B cell (primary cell): ENCODE data around the gene TGFBR3. TPM values are rescaled to one million over a fixed set of nuclear protein-coding genes. Genes with fewer than 3 reads are reported as not detected.

Source experiments
- ATAC-seq: fragments of 200-7000 bp; cut with Tn5 transposase; one replicate; pipeline ENCODE4 v1.10.0; 2021; ENCODE audit warnings: low read depth, mild to moderate bottlenecking, moderate number of reproducible peaks, moderate library complexity
- CTCF ChIA-PET: fragments of 350-600 bp; sonication (Branson Sonifier 250); formaldehyde crosslinking; loops from one replicate; lab custom pipeline; 2021; ENCODE audit warnings: antibody characterized with exemption, inconsistent platforms; lab: Charles Lee
- POLR2A ChIA-PET: fragments of 350-600 bp; sonication (Branson Sonifier 250); formaldehyde crosslinking; loops from one replicate; lab custom pipeline; 2021; ENCODE audit warnings: antibody characterized with exemption; lab: Charles Lee
- DNase-seq: peaks from one replicate; pipeline ENCODE4 v3.0.0; 2013
- H2AFZ ChIP-seq: 2 replicates; pipeline ENCODE4 v1.6.1; 2012; ENCODE audit warnings: mild to moderate bottlenecking, low read depth, low read length; ENCODE audit not compliant: insufficient read depth, poor library complexity, severe bottlenecking
- H3K27ac ChIP-seq, 2 donors: 1 replicate in 1 of 2; 2 replicates in 1 of 2; pipeline ENCODE4 v1.5.1; 2012 to 2013; ENCODE audit warnings: low read length in 2 of 2, mild to moderate bottlenecking in 2 of 2, moderate library complexity in 1 of 2
- H3K27me3 ChIP-seq, 4 experiments: fragments of 200-600 bp in 1 of 4; sonication (generic) in 1 of 4; replicated peaks in 1 of 4; 1 replicate in 2 of 4; 2 replicates in 2 of 4; pipeline versions ENCODE4 v1.6.1 to v1.7.0; 2013 to 2016; ENCODE audit warnings: low read length in 3 of 4, mild to moderate bottlenecking in 2 of 4, mixed read lengths in 1 of 4, moderate library complexity in 1 of 4; ENCODE audit not compliant: insufficient read depth in 4 of 4, control insufficient read depth in 3 of 4; ENCODE audit errors: control extremely low read depth in 1 of 4
- H3K36me3 ChIP-seq, 2 experiments: replicated peaks in 1 of 2; 1 replicate in 1 of 2; 2 replicates in 1 of 2; pipeline versions ENCODE4 v1.6.1 to v1.7.1; 2013; ENCODE audit warnings: low read length in 1 of 2; ENCODE audit not compliant: insufficient read depth in 2 of 2, control insufficient read depth in 1 of 2; ENCODE audit errors: control extremely low read depth in 1 of 2, extremely low read depth in 1 of 2
- H3K4me1 ChIP-seq, 2 donors: fragments of 200-600 bp in 1 of 2; sonication (generic) in 1 of 2; 1 replicate in 1 of 2; 2 replicates in 1 of 2; pipeline versions ENCODE4 v1.5.1 to v1.6.1; 2013 to 2017; ENCODE audit warnings: low read length in 2 of 2; ENCODE audit not compliant: control insufficient read depth in 2 of 2, insufficient read depth in 2 of 2
- H3K4me2 ChIP-seq: replicated peaks from 2 replicates; pipeline ENCODE3; 2012; ENCODE audit warnings: mild to moderate bottlenecking, low read depth, low read length; ENCODE audit not compliant: poor library complexity, severe bottlenecking
- H3K4me3 ChIP-seq, 5 experiments: fragments of 200-600 bp in 1 of 5; sonication (generic) in 1 of 5; 1 replicate in 3 of 5; 2 replicates in 2 of 5; pipeline versions ENCODE4 v1.5.1 to v1.7.0; 2011 to 2016; ENCODE audit warnings: low read length in 4 of 5, mild to moderate bottlenecking in 4 of 5, low read depth in 2 of 5, control low read depth in 1 of 5, moderate library complexity in 1 of 5; ENCODE audit not compliant: insufficient read depth in 1 of 5; ENCODE audit errors: control extremely low read depth in 1 of 5, extremely low read depth in 1 of 5
- H3K79me2 ChIP-seq: fragments of 200-600 bp; sonication (generic); one replicate; pipeline ENCODE4 v1.6.0; 2016; ENCODE audit warnings: low read length; ENCODE audit not compliant: control insufficient read depth, insufficient read depth
- H3K9ac ChIP-seq: fragments of 200-600 bp; sonication (generic); 2 replicates; pipeline ENCODE4 v1.6.1; 2017; ENCODE audit warnings: mild to moderate bottlenecking, low read length, moderate library complexity
- H3K9me3 ChIP-seq, 3 donors: one replicate each; pipeline versions ENCODE4 v1.6.1 to v1.7.1; 2013; ENCODE audit warnings: low read length in 2 of 3; ENCODE audit not compliant: control insufficient read depth in 2 of 3, insufficient read depth in 1 of 3; ENCODE audit errors: control extremely low read depth in 1 of 3
- H4K20me1 ChIP-seq: 2 replicates; pipeline ENCODE4 v1.6.0; 2012; ENCODE audit warnings: mild to moderate bottlenecking, low read length; ENCODE audit not compliant: insufficient read depth, control insufficient read depth, poor library complexity, severe bottlenecking
- H3K27ac Mint-ChIP-seq: one replicate; pipeline ENCODE4 v1.8.0; 2021; ENCODE audit warnings: mixed read lengths
- H3K27me3 Mint-ChIP-seq: one replicate; pipeline ENCODE4 v1.8.0; 2021; ENCODE audit warnings: mixed read lengths
- H3K4me1 Mint-ChIP-seq: one replicate; pipeline ENCODE4 v1.8.0; 2021; ENCODE audit warnings: mixed read lengths
- H3K4me3 Mint-ChIP-seq: one replicate; pipeline ENCODE4 v1.8.0; 2021; ENCODE audit warnings: mixed read lengths
- H3K9me3 Mint-ChIP-seq: one replicate; pipeline ENCODE4 v1.8.0; 2022; ENCODE audit warnings: mixed read lengths; ENCODE audit not compliant: insufficient read depth
- EZH2 ChIP-seq: IDR thresholded peaks from 2 replicates; pipeline ENCODE4 v1.6.1; 2012; ENCODE audit warnings: borderline replicate concordance, low read depth, mild to moderate bottlenecking, moderate library complexity, low read length; ENCODE audit not compliant: insufficient read depth, poor library complexity, severe bottlenecking
- WGBS: methylation state at CpG from one replicate; pipeline ENCODE4 v1.1.5; 2013; ENCODE audit warnings: missing lambda C conversion rate; ENCODE audit not compliant: insufficient coverage; 5-methylcytosine and 5-hydroxymethylcytosine counted together
- intact Hi-C: fragments of 100-400 bp; cut with micrococcal nuclease; formaldehyde crosslinking; loops from one replicate; pipeline ENCODE4 v1.10.0; 2022
- polyA plus RNA-seq: library from polyadenylated mRNA; depleted of rRNA; stranded (reverse); fragments of >200 nt; gene quantifications from 2 replicates; pipeline ENCODE4 v1.2.3, GENCODE V29; 2012
- total RNA-seq, 2 donors: library from RNA; stranded (reverse); fragments of 120-200 nt in 1 of 2; gene quantifications; 1 replicate in 1 of 2; 2 replicates in 1 of 2; pipeline versions ENCODE4 v1.2.3 to v1.2.4, GENCODE V29; 2013 to 2022
- TF ChIP-seq, protein P1 (sequence below): fragments of 200-600 bp; IDR thresholded peaks from one replicate; pipeline ENCODE4 v1.8.0; 2022; ENCODE audit warnings: antibody characterized with exemption, mild to moderate bottlenecking

The TGFBR3 gene
- total and polyA plus RNA-seq, 2 donors (not counting 1 experiment from before 2014, with no cell fraction given): 0.10 to 0.12 TPM

DNA sequence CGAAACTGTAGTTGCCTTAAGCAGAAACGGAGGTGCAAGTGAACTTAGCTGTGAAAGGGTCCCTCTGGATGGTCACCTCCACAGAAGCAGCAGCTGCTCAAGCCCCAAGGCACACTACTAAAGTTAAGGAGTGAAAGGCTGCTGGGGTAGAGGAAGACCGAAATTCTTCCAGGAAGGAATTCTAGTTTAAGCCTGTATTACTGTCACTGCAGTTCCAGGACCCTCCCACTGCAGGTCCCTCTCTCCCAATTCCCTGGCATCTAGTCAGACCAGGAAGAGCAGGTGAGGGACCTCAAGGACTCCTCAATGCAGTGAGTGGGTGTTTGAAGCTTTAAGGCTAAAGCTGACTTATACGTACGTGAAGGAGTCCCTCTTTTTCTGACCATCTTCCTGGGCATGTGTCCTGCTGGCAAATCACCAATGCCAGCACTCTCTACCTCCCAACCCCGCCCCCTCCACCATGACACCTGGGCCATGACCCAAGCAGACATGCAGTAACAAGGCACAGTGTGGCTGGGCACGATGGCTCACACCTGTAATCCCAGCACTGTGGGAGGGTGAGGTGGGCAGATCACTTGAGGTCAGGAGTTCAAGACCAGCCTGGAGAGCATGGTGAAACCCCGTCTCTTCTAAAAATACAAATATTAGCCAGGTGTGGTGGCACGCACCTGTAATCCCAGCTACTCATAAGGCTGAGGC, 57.2 kb downstream of the TGFBR3 start:
- Histone ChIP-seq H3K4me1 (no peaks in the 10 kb centered on the region), H3K4me3 (no peak overlapping the region), H3K9me3 (no peaks in the 10 kb centered on the region), H3K4me2 (no peak overlapping the region), H3K9ac (no peak overlapping the region), H3K27me3 (no peaks in the 10 kb centered on the region), H3K79me2 (no peaks in the 10 kb centered on the region), H3K27ac (no peak overlapping the region), H2AFZ (no peak overlapping the region), H3K36me3 (no peaks in the 10 kb centered on the region), H4K20me1 (no peaks in the 10 kb centered on the region)
- ChIA-PET CTCF (no interaction called here), POLR2A (no interaction called here)
- Mint-ChIP-seq H3K27ac (no peak overlapping the region), H3K4me3 (no peak overlapping the region), H3K9me3 (no peaks in the 10 kb centered on the region), H3K4me1 (no peaks in the 10 kb centered on the region), H3K27me3 (peaks cover 4% of the 10 kb centered on the region)
- 88% methylated on average over 5 of the region's 9 CpGs for whole genome bisulfite sequencing
- ATAC-seq: no peak
- DNase-seq: no peak
- intact Hi-C loops: no loop called here
- TF ChIP-seq EZH2: no peak

DNA sequence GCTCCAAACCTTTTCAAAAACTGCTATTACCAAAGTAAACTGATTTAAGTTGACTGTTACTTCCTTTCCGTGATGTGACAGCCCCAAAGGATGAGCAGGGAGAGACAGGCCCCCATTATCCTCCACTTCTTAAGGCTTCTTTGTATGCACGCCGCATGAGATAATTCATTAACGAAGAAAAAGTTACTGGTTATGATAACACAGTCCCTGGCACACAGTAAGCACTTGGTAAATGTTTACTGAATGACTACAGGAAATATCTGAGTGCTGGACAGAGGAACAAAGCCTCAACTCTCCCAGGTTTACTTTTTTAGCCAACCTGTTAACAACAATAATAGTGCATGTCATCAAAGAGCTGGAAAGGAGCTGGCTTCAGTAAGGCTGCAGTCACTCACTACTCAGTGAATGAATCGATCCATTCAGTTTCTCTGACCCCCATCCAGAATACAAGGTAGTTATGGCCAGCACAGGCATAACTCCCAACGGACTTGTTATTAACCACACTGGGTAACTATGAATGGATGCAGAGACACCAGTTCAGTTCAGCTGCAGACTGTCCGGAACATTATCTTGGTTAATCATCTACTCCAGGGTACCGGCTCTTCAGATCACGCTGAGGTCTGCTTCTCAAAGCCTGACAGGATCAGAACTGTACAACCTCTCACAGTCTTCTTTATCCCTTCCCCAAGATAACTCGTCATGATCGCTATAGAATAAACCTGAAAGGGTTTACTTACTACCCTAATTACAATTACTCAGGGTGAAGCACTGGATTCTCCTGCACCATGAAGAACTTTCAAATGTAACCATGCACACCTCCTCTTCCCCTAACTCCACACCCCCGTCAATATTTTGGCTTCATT, 58.3 kb downstream of the TGFBR3 start:
- Histone ChIP-seq H3K4me1 (no peaks in the 10 kb centered on the region), H3K79me2 (no peaks in the 10 kb centered on the region), H3K27ac (no peak overlapping the region), H3K9ac (no peak overlapping the region), H3K4me2 (no peak overlapping the region), H3K4me3 (no peak overlapping the region), H3K27me3 (no peaks in the 10 kb centered on the region), H4K20me1 (no peaks in the 10 kb centered on the region), H3K9me3 (no peaks in the 10 kb centered on the region), H2AFZ (no peak overlapping the region), H3K36me3 (no peaks in the 10 kb centered on the region)
- intact Hi-C loops: no loop called here
- ChIA-PET POLR2A (no interaction called here), CTCF (no interaction called here)
- Mint-ChIP-seq H3K9me3 (no peaks in the 10 kb centered on the region), H3K4me1 (no peaks in the 10 kb centered on the region), H3K4me3 (no peak overlapping the region), H3K27me3 (peaks cover 4% of the 10 kb centered on the region), H3K27ac (no peak overlapping the region)
- ATAC-seq: no peak
- DNase-seq: no peak
- 85% methylated on average over 7 of the region's 12 CpGs for WGBS
- TF ChIP-seq, protein P1, sequence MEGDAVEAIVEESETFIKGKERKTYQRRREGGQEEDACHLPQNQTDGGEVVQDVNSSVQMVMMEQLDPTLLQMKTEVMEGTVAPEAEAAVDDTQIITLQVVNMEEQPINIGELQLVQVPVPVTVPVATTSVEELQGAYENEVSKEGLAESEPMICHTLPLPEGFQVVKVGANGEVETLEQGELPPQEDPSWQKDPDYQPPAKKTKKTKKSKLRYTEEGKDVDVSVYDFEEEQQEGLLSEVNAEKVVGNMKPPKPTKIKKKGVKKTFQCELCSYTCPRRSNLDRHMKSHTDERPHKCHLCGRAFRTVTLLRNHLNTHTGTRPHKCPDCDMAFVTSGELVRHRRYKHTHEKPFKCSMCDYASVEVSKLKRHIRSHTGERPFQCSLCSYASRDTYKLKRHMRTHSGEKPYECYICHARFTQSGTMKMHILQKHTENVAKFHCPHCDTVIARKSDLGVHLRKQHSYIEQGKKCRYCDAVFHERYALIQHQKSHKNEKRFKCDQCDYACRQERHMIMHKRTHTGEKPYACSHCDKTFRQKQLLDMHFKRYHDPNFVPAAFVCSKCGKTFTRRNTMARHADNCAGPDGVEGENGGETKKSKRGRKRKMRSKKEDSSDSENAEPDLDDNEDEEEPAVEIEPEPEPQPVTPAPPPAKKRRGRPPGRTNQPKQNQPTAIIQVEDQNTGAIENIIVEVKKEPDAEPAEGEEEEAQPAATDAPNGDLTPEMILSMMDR: no peak
- no peak for TF ChIP-seq EZH2
